Karpas-422 (cell line): ENCODE data around the gene CRYBG3. TPM values are rescaled to one million over a fixed set of nuclear protein-coding genes. Genes with fewer than 3 reads are reported as not detected.

Source experiments
- DNase-seq: peaks from one replicate; pipeline ENCODE4 v3.0.0-alpha.2; 2015
- H2AFZ ChIP-seq: fragments of 200-600 bp; sonication (generic); 2 replicates; pipeline ENCODE4 v1.6.1; 2014; ENCODE audit warnings: antibody characterized with exemption, low read length, mixed read lengths
- H3K27ac ChIP-seq: fragments of 200-600 bp; sonication (generic); 2 replicates; pipeline ENCODE4 v1.5.1; 2014; ENCODE audit warnings: mild to moderate bottlenecking, low read length, moderate library complexity
- H3K27me3 ChIP-seq: fragments of 200-600 bp; sonication (generic); 2 replicates; pipeline ENCODE4 v1.6.1; 2014; ENCODE audit warnings: low read length, mixed read lengths
- H3K36me3 ChIP-seq: fragments of 200-600 bp; sonication (generic); 2 replicates; pipeline ENCODE4 v1.6.1; 2014; ENCODE audit warnings: low read length, mixed read lengths; ENCODE audit not compliant: insufficient read depth
- H3K4me1 ChIP-seq: fragments of 200-600 bp; sonication (generic); 2 replicates; pipeline ENCODE4 v1.6.1; 2014; ENCODE audit warnings: mild to moderate bottlenecking, low read length, mixed read lengths
- H3K4me2 ChIP-seq: fragments of 200-600 bp; sonication (generic); 2 replicates; pipeline ENCODE4 v1.6.1; 2014; ENCODE audit warnings: low read length, low read depth, mild to moderate bottlenecking; ENCODE audit not compliant: poor library complexity, severe bottlenecking
- H3K4me3 ChIP-seq: fragments of 200-600 bp; sonication (generic); 2 replicates; pipeline ENCODE4 v1.5.1; 2014; ENCODE audit warnings: mild to moderate bottlenecking, antibody characterized with exemption, low read length, mixed read lengths
- H3K79me2 ChIP-seq: fragments of 200-600 bp; sonication (generic); 2 replicates; pipeline ENCODE4 v1.6.1; 2014; ENCODE audit warnings: mild to moderate bottlenecking, low read length, mixed read lengths
- H3K9ac ChIP-seq: fragments of 200-600 bp; sonication (generic); 2 replicates; pipeline ENCODE4 v1.6.0; 2014; ENCODE audit warnings: low read length
- H3K9me2 ChIP-seq: fragments of 200-600 bp; sonication (generic), shearing (Covaris generic); replicated peaks from 2 replicates; pipeline ENCODE4 v1.6.0; 2014; ENCODE audit warnings: mild to moderate bottlenecking, low read length, moderate library complexity; ENCODE audit not compliant: insufficient read depth
- H3K9me3 ChIP-seq: fragments of 300-700, 200-600 bp; sonication (generic); 2 replicates; pipeline ENCODE4 v1.6.1; 2014; ENCODE audit warnings: low read length, mixed read lengths
- H4K20me1 ChIP-seq: fragments of 200-600 bp; sonication (generic); 2 replicates; pipeline ENCODE4 v1.6.1; 2014; ENCODE audit warnings: mild to moderate bottlenecking, antibody characterized with exemption, low read length, low read depth; ENCODE audit not compliant: insufficient read depth
- total RNA-seq: library from RNA; depleted of rRNA; stranded (reverse); fragments of >200 nt; shearing (Covaris generic); gene quantifications from 2 replicates; pipeline ENCODE4 v1.2.3, GENCODE V29; 2014; ENCODE audit warnings: low replicate concordance

The CRYBG3 gene
- total RNA-seq, 1 experiment from 2014 or later = 1.1 TPM

DNA sequence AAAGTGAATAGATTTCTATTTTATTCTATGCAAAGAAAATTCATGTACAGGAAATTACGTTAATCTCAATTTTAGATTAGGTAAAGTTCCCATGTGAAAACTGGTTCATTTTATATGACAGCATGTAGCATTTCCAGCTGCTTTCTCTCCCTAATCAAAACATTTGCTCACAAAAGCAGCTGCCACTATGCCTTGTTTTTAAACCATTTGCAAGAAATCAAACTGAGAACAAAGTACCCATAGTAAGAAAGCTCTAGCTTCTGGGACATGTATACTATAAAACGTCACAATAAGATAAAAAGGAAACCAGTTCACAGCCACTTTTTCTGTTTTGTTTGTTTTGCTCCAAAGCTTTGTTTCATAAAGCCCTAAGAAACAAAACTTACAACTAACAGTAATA is 5.0 kb upstream of the CRYBG3 start:
- H3K4me1 ChIP-seq = peaks cover 9% of the 10 kb centered on the region
- no peak overlapping the region for H3K4me3 ChIP-seq
- no peaks in the 10 kb centered on the region for H3K36me3 ChIP-seq
- H3K9me3 ChIP-seq = no peaks in the 10 kb centered on the region
- H3K79me2 ChIP-seq = no peaks in the 10 kb centered on the region
- H3K9ac ChIP-seq = no peak overlapping the region
- no peaks in the 10 kb centered on the region for H4K20me1 ChIP-seq
- H3K4me2 ChIP-seq = no peak overlapping the region
- no peaks in the 10 kb centered on the region for H3K27me3 ChIP-seq
- no peak for DNase-seq
- H2AFZ ChIP-seq = no peak overlapping the region
- H3K27ac ChIP-seq = no peak overlapping the region
- no peaks in the 10 kb centered on the region for H3K9me2 ChIP-seq

DNA sequence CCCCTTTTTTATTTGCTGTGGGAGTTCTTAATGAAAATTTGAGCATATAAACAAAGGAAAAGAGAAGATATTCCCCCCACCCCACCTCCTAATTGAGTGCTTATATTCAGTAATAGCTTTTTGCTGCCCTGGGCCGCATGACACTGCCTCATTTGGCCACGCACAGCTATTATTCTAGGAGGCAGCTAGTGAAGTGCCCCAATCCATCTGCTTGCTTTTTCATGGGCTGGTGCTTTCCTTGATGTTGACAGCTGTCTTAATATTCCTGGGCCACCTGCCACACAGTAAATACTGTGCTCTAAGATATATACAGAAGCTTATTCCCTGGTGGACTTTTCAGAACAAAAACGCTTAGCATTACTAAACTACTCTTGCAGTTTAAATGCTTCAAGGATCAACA is 3.8 kb upstream of the CRYBG3 start:
- Histone ChIP-seq H3K4me2 (no peak overlapping the region), H3K9ac (no peak overlapping the region)
- no peak for DNase-seq

DNA sequence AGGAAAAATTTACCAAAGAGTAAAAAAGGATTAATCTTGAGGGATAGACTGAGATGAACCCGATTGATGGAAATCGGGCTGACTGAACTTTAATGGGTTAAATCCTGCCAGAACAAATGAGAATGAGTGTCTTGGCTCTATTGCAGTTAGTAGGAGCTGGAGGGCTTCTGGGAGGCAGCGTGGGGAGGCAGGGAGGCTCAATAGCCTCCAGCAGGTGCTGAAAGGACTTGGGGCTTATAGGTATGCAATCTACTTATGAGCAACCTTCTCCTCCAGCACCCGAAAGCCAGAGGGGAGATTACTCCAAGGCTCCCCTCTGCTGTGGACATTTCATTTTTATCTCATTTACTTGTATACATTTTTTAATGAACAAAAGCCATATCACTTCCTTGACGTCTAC is 1.0 kb upstream of the CRYBG3 start:
- H3K4me3 ChIP-seq = peak overlapping the region; percentile 73
- H2AFZ ChIP-seq = peak overlapping the region; percentile 96; the same call in 1 of the 2 replicates
- no peak for DNase-seq
- peak overlapping the region; percentile 87 for H3K4me2 ChIP-seq
- peaks cover 18% of the 10 kb centered on the region for H3K4me1 ChIP-seq
- H3K36me3 ChIP-seq = no peaks in the 10 kb centered on the region
- no peaks in the 10 kb centered on the region for H3K9me3 ChIP-seq
- no peaks in the 10 kb centered on the region; the same call in 1 of the 2 replicates for H3K27me3 ChIP-seq
- no peaks in the 10 kb centered on the region for H3K79me2 ChIP-seq
- no peaks in the 10 kb centered on the region for H4K20me1 ChIP-seq
- H3K9me2 ChIP-seq = no peaks in the 10 kb centered on the region
- H3K27ac ChIP-seq = no peak overlapping the region
- H3K9ac ChIP-seq = peak overlapping the region; percentile 66; the same call in 1 of the 2 replicates

More for the DNA sequence above, 3.8 kb upstream of the CRYBG3 start:
- Histone ChIP-seq H3K36me3 (no peaks in the 10 kb centered on the region), H2AFZ (no peak overlapping the region), H3K9me3 (no peaks in the 10 kb centered on the region), H3K4me3 (no peak overlapping the region), H4K20me1 (no peaks in the 10 kb centered on the region), H3K79me2 (no peaks in the 10 kb centered on the region), H3K9me2 (no peaks in the 10 kb centered on the region), H3K27ac (no peak overlapping the region), H3K27me3 (no peaks in the 10 kb centered on the region), H3K4me1 (peaks cover 18% of the 10 kb centered on the region)

DNA sequence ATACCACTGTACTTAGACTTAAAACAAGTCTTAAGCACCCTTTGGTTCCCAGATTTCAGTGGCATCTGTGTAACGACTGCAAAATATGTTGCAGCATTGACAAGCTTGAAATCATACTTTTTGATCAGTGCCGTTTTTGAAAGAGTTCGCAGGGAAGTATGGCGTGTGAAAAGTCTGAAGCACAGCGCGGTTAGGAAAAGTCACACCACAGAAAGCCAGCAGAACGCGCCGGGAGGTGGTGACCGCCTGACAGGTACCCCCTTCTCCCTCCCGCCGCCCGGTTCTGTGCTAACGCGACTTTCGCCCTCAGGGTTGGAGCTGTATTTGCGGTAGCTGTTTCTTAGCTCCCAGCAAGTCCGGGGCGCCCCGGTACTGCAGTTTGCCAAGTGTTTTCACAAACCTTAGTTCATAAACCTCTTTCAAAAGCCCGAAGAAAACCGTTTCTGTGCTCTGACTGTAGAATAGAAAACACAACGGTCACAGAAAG is 481 bp upstream of the CRYBG3 start:
- peak overlapping the region; percentile 73 for H3K4me3 ChIP-seq
- peak; percentile 42 for DNase-seq
- no peaks in the 10 kb centered on the region for H3K36me3 ChIP-seq
- H3K79me2 ChIP-seq = no peaks in the 10 kb centered on the region
- no peaks in the 10 kb centered on the region; the same call in 1 of the 2 replicates for H3K27me3 ChIP-seq
- peaks cover 18% of the 10 kb centered on the region for H3K4me1 ChIP-seq
- H3K9me2 ChIP-seq = no peaks in the 10 kb centered on the region
- no peak overlapping the region for H3K27ac ChIP-seq
- H3K4me2 ChIP-seq = peak overlapping the region; percentile 87
- H3K9me3 ChIP-seq = no peaks in the 10 kb centered on the region
- H4K20me1 ChIP-seq = no peaks in the 10 kb centered on the region
- H2AFZ ChIP-seq = peak overlapping the region; percentile 96
- peak overlapping the region; percentile 66 for H3K9ac ChIP-seq

DNA sequence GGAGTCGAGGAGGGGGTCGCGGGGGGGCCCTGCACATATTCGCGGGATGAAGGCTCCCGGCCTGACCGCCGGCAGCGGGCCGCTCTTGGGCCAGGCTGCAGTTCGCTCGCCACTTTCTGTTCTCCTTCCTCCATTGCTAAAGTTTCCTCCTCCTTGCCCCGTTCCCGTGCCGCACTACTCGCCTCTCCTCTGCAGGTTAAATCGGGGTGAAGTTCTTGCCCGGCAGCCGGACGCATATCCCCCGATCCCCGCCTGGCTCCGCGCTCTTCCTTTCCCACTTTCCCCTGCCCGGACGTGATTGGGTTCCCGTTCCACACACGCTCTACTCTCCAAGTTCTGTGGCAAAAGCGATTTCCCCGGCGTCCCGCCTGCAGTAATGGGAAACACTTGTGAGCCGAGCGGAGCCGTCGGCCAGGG is 556 bp downstream of the CRYBG3 start:
- Histone ChIP-seq H3K4me2 (peak overlapping the region; percentile 87), H2AFZ (peak overlapping the region; percentile 96), H3K9me2 (no peaks in the 10 kb centered on the region), H3K27ac (no peak overlapping the region), H3K9me3 (no peaks in the 10 kb centered on the region), H3K9ac (peak overlapping the region; percentile 72), H3K27me3 (no peaks in the 10 kb centered on the region; the same call in 1 of the 2 replicates), H3K4me1 (peaks cover 18% of the 10 kb centered on the region), H3K36me3 (no peaks in the 10 kb centered on the region), H3K4me3 (peak overlapping the region; percentile 73), H3K79me2 (no peaks in the 10 kb centered on the region), H4K20me1 (no peaks in the 10 kb centered on the region)
- DNase-seq = peak; percentile 46

DNA sequence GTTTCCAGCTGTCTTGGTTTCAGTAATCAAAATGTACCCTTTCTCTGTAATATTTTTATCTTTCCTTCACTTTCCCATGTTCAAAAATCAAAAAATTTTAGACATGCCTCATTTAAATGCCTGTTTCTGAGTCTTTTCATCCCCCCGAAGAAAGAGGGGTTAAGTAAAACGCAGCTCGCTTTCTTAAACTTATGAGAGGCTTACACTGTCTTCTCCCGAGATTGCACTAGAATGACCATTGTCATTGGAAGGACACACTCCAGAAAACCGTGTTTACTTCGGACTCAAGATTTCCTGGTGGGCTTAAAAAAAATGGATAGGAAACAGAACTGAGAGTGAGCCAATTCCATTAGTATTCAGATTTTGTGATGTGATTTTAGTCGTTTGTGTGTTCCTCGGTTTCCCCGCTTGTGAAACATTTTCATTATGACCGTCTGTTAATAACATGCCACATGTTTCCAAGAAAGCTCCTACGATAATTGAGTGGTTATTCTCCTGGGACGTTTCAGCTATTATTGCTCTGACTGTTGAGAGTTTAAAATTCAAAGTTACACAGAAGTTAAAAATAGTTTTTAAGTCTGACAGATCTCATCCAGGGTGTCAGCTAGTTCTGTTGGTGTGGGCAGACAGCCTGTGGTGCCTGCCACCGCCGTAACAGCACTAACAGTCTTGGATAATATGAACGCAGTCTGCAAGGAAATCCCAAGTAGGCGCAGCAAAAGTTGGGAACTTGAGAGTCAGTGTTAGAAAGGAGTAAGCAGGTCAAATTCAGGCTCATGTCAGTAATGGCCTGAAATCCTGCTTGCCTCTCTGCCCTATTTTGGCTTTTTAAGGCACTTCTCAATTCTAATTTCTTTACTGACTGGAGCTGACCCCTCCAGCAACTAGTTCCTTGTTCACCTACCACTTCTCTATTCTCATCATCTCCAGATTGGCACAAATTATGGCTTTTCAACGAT is 1.5 kb downstream of the CRYBG3 start:
- no peaks in the 10 kb centered on the region for H3K9me2 ChIP-seq
- H3K4me2 ChIP-seq = peak overlapping the region; percentile 87
- H3K27me3 ChIP-seq = no peaks in the 10 kb centered on the region; the same call in 1 of the 2 replicates
- H2AFZ ChIP-seq = no peak overlapping the region
- H3K9ac ChIP-seq = no peak overlapping the region
- H3K36me3 ChIP-seq = no peaks in the 10 kb centered on the region
- H3K9me3 ChIP-seq = no peaks in the 10 kb centered on the region
- DNase-seq = no peak
- peaks cover 18% of the 10 kb centered on the region for H3K4me1 ChIP-seq
- no peak overlapping the region for H3K27ac ChIP-seq
- no peak overlapping the region for H3K4me3 ChIP-seq
- no peaks in the 10 kb centered on the region for H3K79me2 ChIP-seq
- H4K20me1 ChIP-seq = no peaks in the 10 kb centered on the region

DNA sequence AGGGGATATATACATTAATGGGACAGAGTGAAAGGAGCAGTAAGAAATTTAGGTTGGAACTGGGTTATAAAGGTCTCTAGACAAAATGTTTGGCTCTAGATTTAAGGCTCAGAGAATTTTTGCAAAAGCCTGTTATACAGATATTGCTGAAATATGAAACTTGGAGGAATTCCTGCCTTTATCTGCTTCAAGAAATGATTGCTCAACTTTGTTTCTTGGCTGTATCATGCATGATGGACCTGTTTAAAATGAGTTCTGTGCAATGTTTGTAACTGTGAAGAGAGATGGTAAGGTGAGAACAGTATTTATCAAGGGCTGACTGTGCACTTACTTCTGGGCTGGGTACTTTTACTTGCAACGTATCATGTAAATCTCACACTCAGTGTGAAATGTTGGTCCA is 3.3 kb downstream of the CRYBG3 start:
- Histone ChIP-seq H3K4me1 (peaks cover 18% of the 10 kb centered on the region), H3K79me2 (no peaks in the 10 kb centered on the region)

DNA sequence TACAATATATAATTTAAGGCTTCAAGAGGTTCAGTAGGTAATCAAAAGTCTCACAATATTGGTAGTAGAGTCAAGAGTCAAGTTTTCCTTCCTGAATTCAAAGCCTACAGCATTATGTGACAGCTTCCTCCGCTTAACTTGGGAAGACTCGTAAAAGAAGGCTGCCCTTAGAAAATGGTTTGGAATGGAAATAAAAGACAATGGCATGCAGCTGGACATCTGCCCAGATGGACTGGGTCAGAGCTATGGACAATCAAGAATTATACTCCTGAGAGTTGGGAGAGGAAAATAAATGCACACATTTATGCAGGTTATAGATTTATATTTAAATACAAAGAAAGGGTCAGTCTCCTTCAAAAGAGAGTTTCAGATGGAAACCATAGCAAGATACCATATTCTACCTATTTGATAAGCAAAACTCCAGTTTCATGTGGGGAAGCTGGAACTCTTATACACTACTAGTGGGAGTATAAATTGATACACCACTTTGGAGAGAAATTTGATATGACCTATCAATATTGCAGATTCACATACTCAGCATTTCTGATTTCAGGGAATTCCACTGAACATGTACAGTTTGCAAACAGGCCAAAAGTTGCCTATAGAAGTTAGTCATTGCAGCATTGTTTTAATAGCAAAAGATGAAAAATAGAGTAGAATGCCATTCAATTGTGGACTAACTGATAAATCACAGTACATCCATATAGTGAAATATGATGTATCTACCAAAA is 6.1 kb downstream of the CRYBG3 start:
- no peaks in the 10 kb centered on the region; the same call in 1 of the 2 replicates for H3K27me3 ChIP-seq
- no peak for DNase-seq
- no peaks in the 10 kb centered on the region for H3K9me2 ChIP-seq
- H3K4me3 ChIP-seq = no peak overlapping the region
- H4K20me1 ChIP-seq = no peaks in the 10 kb centered on the region
- no peaks in the 10 kb centered on the region for H3K79me2 ChIP-seq
- no peaks in the 10 kb centered on the region for H3K9me3 ChIP-seq
- no peak overlapping the region for H3K4me2 ChIP-seq
- no peak overlapping the region for H3K9ac ChIP-seq
- H3K36me3 ChIP-seq = no peaks in the 10 kb centered on the region
- no peaks in the 10 kb centered on the region for H3K4me1 ChIP-seq
- H3K27ac ChIP-seq = no peak overlapping the region
- no peak overlapping the region for H2AFZ ChIP-seq

More for the DNA sequence above, 3.3 kb downstream of the CRYBG3 start:
- Histone ChIP-seq H3K4me2 (no peak overlapping the region), H3K9me2 (no peaks in the 10 kb centered on the region), H2AFZ (no peak overlapping the region), H3K9me3 (no peaks in the 10 kb centered on the region), H3K36me3 (no peaks in the 10 kb centered on the region), H3K27ac (no peak overlapping the region), H3K9ac (no peak overlapping the region), H3K4me3 (no peak overlapping the region), H4K20me1 (no peaks in the 10 kb centered on the region), H3K27me3 (no peaks in the 10 kb centered on the region; the same call in 1 of the 2 replicates)
- no peak for DNase-seq
